BE2C (cell line): ENCODE measurements around the gene DCUN1D3.

Experiments
- DNase-seq: peaks from one replicate; pipeline ENCODE4 v3.0.0-alpha.2; 2020
- H3K27me3 ChIP-seq: fragments of 250-450 bp; sonication (Bioruptor Pico); 2 replicates; pipeline ENCODE4 v1.5.1; 2020; ENCODE audit warnings: mild to moderate bottlenecking
- H3K36me3 ChIP-seq: fragments of 250-450 bp; sonication (Bioruptor Pico); 2 replicates; pipeline ENCODE4 v1.5.1; 2020; ENCODE audit warnings: mild to moderate bottlenecking
- H3K4me1 ChIP-seq: fragments of 250-450 bp; sonication (Bioruptor Pico); 2 replicates; pipeline ENCODE4 v1.5.1; 2020
- H3K4me3 ChIP-seq: 2 replicates; pipeline ENCODE4 v1.5.1; 2011; ENCODE audit warnings: low read depth, low read length
- H3K9me3 ChIP-seq: fragments of 250-450 bp; sonication (Bioruptor Pico); 2 replicates; pipeline ENCODE4 v1.5.1; 2020
- TF ChIP-seq, protein P1 (sequence below): IDR thresholded peaks from 2 replicates; pipeline ENCODE4 v1.5.1; 2012; ENCODE audit warnings: mild to moderate bottlenecking, low read depth, low read length

Gene DCUN1D3

DNA sequence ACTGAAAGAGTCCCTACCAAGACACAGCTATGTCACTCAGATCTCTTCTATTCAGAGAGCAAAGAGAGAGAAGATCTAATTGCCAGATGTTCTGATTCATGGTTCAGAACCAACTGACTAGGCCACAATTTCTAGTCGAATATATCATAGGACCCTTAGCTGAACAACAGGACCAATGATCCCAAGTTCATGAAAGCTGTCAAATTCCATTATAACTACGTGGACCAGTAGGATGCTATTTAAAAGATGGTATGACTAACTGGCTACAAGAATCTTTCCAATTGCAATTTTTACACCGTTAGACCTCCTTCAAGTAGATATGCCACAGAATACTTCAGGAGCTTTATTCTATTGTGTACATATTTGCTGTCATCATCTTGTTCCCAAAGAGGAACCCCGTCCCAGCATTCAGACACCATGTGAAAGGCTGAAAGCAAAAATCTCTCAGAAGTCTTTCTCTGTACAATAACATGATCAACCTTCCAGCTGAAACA, 26.0 kb downstream of the DCUN1D3 start:
- no peaks in the 10 kb centered on the region for H3K9me3 ChIP-seq
- H3K36me3 ChIP-seq, result no peaks in the 10 kb centered on the region; the same call in 1 of the 2 replicates
- H3K4me1 ChIP-seq, result peaks cover 3% of the 10 kb centered on the region
- no peak overlapping the region for H3K4me3 ChIP-seq
- TF ChIP-seq, protein P1, sequence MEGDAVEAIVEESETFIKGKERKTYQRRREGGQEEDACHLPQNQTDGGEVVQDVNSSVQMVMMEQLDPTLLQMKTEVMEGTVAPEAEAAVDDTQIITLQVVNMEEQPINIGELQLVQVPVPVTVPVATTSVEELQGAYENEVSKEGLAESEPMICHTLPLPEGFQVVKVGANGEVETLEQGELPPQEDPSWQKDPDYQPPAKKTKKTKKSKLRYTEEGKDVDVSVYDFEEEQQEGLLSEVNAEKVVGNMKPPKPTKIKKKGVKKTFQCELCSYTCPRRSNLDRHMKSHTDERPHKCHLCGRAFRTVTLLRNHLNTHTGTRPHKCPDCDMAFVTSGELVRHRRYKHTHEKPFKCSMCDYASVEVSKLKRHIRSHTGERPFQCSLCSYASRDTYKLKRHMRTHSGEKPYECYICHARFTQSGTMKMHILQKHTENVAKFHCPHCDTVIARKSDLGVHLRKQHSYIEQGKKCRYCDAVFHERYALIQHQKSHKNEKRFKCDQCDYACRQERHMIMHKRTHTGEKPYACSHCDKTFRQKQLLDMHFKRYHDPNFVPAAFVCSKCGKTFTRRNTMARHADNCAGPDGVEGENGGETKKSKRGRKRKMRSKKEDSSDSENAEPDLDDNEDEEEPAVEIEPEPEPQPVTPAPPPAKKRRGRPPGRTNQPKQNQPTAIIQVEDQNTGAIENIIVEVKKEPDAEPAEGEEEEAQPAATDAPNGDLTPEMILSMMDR, result no peak
- DNase-seq, result no peak
- no peaks in the 10 kb centered on the region for H3K27me3 ChIP-seq

DNA sequence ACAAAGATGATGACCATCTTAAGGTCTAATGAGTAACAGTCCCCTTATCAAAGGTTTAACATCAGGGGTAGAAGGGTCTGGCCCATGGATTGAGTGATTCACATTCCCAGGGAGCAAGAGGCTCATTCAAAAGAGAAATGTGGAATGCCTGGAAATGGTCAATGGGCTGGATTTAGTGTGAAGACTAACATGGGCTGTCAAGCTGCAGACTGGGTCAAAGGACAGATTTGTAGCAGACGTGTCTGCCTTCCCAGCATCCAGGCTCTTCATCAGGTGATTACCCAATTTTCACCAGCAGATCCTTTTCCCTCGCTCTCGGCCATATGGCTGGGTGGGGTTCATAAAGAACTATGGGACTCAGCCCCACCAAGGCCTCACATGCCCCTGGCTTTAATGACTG, 26.8 kb downstream of the DCUN1D3 start:
- H3K36me3 ChIP-seq, result no peaks in the 10 kb centered on the region
- TF ChIP-seq, protein P1, result no peak
- no peak overlapping the region for H3K4me3 ChIP-seq
- H3K27me3 ChIP-seq, result no peaks in the 10 kb centered on the region
- H3K4me1 ChIP-seq, result peaks cover 5% of the 10 kb centered on the region
- H3K9me3 ChIP-seq, result no peaks in the 10 kb centered on the region
- no peak for DNase-seq

DNA sequence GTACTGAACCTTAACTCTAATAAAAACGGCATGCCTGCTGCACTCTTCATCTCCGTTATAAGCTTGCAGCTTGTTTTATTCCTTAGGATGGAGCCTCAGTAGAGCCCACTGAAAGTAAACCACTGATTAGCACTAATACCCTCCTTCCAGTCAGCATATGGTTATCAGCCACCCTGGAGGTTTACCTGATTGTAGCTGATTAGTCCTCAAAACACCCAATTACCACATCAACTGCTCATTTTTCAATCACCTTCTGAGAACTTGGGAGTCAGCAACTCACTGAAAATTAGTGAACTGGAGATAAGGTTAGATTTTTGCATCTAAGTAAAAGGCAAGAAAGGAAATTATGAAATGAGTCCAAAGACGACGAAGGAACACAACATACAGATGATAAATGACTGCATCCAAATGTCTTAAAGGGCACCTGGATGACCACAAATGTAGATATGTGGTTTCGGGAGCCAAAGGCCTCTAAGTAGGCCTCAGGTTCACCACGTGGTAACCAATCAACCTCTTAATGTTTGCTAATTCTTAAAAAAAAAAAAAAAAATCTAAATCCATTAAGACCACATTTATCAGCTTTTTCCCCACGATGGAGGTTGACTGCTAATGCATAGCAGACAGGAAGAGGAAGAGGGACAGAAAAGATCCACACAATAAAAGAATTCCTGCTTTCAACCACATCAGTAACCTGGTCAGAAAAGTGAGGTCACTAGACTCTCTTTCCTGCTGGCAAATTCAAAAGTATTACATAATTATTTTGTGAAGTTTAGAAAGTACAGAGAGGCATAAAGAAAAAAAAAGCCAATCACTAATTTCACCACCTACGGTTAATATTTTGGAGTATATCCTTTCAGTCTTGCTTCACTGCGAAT, 28.0 kb downstream of the DCUN1D3 start:
- Histone ChIP-seq H3K4me1 (peaks cover 7% of the 10 kb centered on the region), H3K36me3 (no peaks in the 10 kb centered on the region), H3K4me3 (no peak overlapping the region), H3K9me3 (no peaks in the 10 kb centered on the region), H3K27me3 (no peaks in the 10 kb centered on the region)
- DNase-seq, result no peak
- TF ChIP-seq, protein P1, result no peak

DNA sequence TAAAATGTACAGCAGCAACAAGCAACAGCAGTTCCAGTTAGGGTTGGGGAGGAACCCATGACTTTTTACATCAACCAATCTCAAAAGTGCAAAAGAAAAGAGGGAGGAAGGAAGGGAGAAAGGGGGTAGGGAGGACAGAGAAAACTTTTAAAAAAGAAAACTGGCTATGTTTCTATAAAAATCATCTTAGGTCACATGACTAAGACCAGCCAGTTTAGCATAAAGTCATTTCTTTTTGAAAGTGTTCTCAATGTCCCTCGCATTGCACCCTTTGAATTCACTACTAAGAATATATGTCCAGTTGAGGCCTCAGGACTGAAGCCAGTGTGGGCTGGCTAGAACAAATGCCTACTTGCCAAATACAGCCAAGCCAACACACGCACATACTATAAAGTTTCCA, 28.9 kb downstream of the DCUN1D3 start:
- H3K36me3 ChIP-seq, result no peaks in the 10 kb centered on the region
- TF ChIP-seq, protein P1, result no peak
- no peak for DNase-seq
- no peaks in the 10 kb centered on the region for H3K27me3 ChIP-seq
- H3K4me3 ChIP-seq, result no peak overlapping the region
- peaks cover 15% of the 10 kb centered on the region for H3K4me1 ChIP-seq
- no peaks in the 10 kb centered on the region for H3K9me3 ChIP-seq

DNA sequence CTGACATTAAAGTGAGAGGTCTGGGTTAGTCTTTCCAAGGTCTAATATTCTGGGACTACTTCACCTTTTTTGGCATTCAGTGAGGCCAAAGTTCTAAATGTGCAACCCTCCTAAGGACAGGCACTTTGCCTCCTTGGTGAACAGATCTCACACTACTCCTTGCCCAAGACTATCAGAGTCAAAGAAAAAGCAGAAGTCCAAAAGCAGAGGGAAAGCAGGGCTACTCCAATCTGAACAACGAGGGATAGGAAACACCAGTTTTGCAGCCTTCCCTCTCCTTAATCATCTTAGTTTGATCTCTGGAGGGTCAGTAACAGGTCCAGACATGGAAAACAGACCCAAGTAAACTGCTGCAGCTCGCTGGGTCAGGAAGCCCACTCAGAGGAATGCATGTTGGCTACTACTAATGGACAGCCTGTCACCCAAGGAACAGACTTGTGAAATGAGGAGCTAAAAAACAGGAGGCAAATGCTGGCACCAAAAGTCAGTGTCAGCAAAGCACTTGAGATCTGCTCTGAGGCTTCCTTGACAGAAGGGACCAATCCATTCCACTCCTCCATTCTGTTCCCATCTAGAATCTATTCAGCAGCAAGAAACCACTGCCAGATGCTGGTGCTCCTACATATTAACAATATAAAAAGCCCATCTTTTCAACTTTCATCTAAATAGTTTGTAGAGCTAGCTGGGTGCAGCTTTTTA, 29.9 kb downstream of the DCUN1D3 start:
- Histone ChIP-seq H3K4me3 (no peak overlapping the region), H3K9me3 (no peaks in the 10 kb centered on the region), H3K36me3 (no peaks in the 10 kb centered on the region), H3K4me1 (peaks cover 15% of the 10 kb centered on the region), H3K27me3 (no peaks in the 10 kb centered on the region)
- DNase-seq, result no peak
- TF ChIP-seq, protein P1, result no peak
